ENCODE data around the gene FBXO34.

FBXO34 gene

DNA sequence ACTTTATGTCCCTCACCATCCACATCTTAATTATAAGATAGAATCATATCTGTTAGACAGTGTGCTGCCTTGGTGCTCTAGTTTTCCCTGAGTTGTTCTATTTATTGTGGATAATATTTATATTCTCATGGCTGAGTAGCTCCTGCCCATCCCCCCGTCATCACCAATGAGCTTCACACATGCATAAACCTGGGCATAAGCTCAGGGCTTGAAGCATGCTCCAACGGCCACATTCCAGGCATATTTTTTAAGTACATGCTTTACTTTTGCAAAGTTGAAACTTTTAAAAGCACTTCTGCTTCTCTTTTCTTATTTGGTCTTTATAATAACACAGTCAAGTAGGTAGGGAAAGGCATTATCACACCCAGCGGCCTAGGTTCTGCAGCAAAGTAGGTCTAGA lies 3.4 kb upstream of the FBXO34 start:
- H3K4me3 ChIP-seq (ENCODE audit: control insufficient read depth, low read depth, low read length), result no peak overlapping the region
- TF ChIP-seq, protein P1, sequence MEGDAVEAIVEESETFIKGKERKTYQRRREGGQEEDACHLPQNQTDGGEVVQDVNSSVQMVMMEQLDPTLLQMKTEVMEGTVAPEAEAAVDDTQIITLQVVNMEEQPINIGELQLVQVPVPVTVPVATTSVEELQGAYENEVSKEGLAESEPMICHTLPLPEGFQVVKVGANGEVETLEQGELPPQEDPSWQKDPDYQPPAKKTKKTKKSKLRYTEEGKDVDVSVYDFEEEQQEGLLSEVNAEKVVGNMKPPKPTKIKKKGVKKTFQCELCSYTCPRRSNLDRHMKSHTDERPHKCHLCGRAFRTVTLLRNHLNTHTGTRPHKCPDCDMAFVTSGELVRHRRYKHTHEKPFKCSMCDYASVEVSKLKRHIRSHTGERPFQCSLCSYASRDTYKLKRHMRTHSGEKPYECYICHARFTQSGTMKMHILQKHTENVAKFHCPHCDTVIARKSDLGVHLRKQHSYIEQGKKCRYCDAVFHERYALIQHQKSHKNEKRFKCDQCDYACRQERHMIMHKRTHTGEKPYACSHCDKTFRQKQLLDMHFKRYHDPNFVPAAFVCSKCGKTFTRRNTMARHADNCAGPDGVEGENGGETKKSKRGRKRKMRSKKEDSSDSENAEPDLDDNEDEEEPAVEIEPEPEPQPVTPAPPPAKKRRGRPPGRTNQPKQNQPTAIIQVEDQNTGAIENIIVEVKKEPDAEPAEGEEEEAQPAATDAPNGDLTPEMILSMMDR (conservative IDR thresholded peaks at IDR 0.05; ENCODE audit: control insufficient read depth, insufficient read depth, low read depth, low read length), result no peak
- DNase-seq (ENCODE audit: low read depth), result no peak

DNA sequence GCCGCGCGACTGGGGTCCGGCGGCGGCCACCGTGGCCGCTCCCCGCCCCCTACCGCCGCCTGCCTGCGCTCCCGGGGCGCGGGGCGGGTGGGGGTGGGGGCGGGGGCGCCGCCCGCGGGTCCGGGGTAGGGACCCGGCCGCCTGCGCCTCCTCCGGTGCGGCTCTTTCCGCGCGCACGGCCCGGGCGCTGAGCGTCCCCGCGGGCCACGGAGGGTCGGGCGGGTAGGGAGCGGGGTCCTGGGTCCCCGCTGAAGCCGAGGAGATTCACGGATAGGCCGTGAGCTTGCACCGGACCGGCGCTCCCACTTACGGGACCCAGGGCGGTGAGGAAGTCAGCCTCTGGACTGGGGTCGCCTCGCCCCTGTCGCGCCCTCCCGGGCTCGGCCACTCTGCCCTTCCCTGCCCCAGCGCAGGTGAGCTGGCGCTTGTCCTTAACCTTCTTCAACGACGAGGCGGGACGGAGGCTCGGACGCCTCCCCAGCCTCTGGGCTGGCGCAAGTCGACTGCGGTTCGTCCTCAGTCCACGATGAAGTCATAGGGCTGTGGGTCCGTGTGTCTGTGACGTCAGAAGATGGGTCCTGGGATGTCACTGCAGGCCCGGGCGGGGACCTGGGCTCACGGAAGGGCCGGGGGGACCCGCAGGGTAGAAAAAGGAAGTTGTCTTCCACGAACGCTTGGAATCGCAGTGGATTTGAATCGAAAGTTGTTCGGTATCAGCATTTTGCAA lies 514 bp downstream of the FBXO34 start:
- peak; percentile 81 for DNase-seq (ENCODE audit: low read depth)
- H3K4me3 ChIP-seq (ENCODE audit: control insufficient read depth, low read depth, low read length), result peak overlapping the region; percentile 93
- TF ChIP-seq, protein P1 (conservative IDR thresholded peaks at IDR 0.05; ENCODE audit: control insufficient read depth, insufficient read depth, low read depth, low read length), result no peak

DNA sequence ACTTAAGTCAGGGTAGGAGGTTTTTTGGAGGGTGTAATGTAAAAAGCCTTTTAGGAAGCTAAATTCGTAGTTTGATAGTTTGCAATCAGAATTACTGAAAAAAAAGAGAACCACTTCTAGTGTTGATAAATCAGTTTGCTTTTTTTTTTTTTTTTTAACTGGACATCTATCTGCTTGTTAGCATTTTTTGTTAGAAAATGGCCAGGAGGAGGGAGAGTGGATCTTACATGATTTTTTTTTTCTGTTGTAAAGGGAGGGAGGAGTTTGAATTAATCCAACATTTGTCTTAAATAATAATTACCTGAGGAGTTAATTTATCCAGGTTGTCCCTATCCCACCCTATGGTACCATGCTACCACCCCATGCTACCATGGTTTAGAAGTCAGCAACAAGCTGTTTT lies 1.2 kb downstream of the FBXO34 start:
- TF ChIP-seq, protein P1 (conservative IDR thresholded peaks at IDR 0.05; ENCODE audit: control insufficient read depth, insufficient read depth, low read depth, low read length), result no peak
- DNase-seq (ENCODE audit: low read depth), result no peak
- H3K4me3 ChIP-seq (ENCODE audit: control insufficient read depth, low read depth, low read length), result peak overlapping the region; percentile 93

DNA sequence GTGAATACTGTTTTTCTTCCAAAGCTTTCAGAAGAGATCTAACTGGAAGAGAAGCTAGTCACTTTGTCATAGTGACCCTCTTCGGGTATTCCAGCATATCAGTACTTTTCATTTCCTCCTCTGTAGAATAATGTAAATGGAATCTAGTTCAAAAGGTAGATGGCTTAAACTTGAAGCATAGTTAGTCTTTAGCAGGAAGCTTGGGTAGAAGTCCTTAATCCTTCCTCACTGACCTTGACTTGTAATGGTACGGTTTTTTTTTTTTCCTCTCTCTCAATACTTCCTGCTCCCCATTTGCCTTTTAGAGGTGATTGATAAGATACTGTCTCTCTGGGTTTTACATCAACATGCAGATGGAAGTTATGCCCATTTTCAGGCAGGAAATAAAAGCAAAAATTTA lies 1.7 kb downstream of the FBXO34 start:
- TF ChIP-seq, protein P1 (conservative IDR thresholded peaks at IDR 0.05; ENCODE audit: control insufficient read depth, insufficient read depth, low read depth, low read length), result no peak
- peak overlapping the region; percentile 93 for H3K4me3 ChIP-seq (ENCODE audit: control insufficient read depth, low read depth, low read length)
- DNase-seq (ENCODE audit: low read depth), result no peak

DNA sequence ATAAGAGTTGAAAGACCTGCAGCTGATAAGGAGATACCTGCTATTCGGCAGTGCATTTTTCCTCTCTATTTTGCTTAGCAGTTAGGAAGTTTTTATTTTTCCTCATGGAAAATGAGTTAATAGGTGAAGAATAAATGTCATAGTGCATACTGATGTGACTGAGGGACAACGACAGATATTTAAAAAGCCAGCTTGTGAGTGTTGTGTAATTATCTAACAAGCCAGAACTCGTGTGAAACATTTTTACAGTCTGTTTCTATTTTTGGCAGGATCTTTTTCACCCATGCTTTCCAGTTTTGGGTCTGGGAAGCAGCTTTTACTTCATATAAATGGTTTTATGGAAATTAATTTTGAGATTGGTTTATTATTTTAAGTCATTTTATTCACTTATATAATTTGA lies 2.9 kb downstream of the FBXO34 start:
- TF ChIP-seq, protein P1 (conservative IDR thresholded peaks at IDR 0.05; ENCODE audit: control insufficient read depth, insufficient read depth, low read depth, low read length), result no peak
- DNase-seq (ENCODE audit: low read depth), result no peak
- H3K4me3 ChIP-seq (ENCODE audit: control insufficient read depth, low read depth, low read length), result peak overlapping the region; percentile 12

DNA sequence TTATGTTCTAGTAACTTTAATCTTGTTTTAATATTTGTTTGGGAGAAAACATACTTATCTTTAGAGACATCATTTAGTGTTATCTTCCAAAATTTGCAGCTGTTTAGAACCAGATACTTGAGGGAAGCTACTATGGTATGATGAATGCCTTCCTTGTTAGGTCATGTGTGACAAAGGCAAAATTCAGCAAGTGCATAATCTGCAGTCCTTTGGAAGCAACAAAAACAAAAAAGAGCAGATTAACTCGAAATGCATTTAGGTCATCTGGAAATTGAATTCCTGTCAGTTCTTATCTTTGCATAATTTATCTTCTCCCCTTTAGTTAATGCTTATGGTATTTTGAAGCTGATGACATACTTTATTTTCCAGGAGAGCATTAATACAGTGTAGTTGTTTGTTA lies 3.5 kb downstream of the FBXO34 start:
- peak; percentile 54 for DNase-seq (ENCODE audit: low read depth)
- H3K4me3 ChIP-seq (ENCODE audit: control insufficient read depth, low read depth, low read length), result no peak overlapping the region
- TF ChIP-seq, protein P1 (conservative IDR thresholded peaks at IDR 0.05; ENCODE audit: control insufficient read depth, insufficient read depth, low read depth, low read length), result no peak
